Measurements from ENCODE around the gene CBR3. TPM values are rescaled to one million over a fixed set of nuclear protein-coding genes. Genes with fewer than 3 reads are reported as not detected.
"Not testable (repeated sequence)": the region's sequence is repeated elsewhere in the genome, so short reads cannot be mapped to it uniquely, and the experiment has no call there.

The CBR3 gene
- total RNA-seq, 2 experiments from 2014 or later = 14.6 to 14.9 TPM

DNA sequence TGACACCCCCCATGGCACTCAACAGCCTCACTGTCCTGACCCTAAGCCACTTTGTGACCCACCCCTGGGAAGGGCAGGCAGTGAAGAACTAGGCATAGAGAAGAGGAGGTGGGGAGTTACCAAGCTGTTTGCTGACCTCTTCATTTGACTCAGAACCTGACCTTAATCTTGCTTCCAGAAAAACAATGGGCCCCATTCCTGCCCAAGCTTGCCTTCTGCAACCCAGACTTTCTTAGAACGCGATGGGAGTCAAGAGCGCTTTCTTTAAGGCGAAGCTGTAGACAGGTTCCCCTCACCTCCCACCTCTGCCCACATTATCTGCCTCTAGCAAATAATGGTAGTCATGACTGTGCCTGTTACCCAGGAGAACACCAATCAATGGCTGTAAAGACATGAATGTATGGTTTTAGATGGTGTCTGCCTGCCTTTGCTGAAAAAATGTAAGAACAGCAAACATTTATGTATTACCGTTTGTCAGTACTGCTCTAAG lies 8.2 kb upstream of the CBR3 start:
- DNase-seq = no peak
- Mint-ChIP-seq H3K36me3 (peaks cover 5% of the 10 kb centered on the region), H3K27me3 (peaks cover 22% of the 10 kb centered on the region), H3K9me3 (no peaks in the 10 kb centered on the region), H3K4me1 (peaks cover 24% of the 10 kb centered on the region), H3K27ac (no peak overlapping the region), H3K4me3 (no peak overlapping the region)
- no peak for ATAC-seq (ENCODE audit: low read depth)
- POLR2A ChIA-PET = no interaction called here

DNA sequence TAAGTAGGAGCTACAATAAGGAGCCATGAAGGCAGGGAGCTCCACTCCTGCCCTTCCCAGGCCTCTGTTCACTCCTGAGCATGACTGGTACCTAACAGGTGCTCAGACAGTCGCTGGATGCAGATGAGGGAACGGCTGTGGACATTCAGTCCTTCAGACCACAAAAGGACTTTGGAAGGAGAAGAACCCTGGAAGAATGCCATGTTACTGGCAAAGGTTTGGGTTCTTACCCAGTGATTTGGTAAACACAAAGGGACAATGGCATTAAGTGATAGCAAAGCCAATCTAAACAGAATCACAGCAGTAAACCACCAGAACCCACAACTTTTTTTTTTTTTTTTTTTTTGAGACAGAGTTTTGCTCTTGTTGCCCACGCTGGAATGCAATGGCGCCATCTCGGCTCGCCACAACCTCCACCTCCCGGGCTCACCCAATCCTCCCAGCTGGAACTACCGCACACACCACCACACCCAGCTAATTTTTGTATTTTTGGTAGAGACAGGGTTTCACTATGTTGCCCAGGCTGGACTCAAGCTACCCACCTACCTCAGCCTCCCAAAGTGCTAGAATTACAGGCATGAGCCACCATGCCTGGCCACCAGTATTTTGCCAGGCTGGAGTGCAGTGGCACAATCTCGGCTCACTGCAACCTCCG lies 7.5 kb upstream of the CBR3 start:
- Mint-ChIP-seq H3K4me1 (peaks cover 26% of the 10 kb centered on the region), H3K4me3 (no peak overlapping the region), H3K27ac (no peak overlapping the region), H3K27me3 (peaks cover 22% of the 10 kb centered on the region), H3K9me3 (no peaks in the 10 kb centered on the region), H3K36me3 (peaks cover 9% of the 10 kb centered on the region)
- ATAC-seq (ENCODE audit: low read depth) = no peak
- no peak for DNase-seq
- POLR2A ChIA-PET = interaction anchor here (0.6 kb wide), 1 partner anchor 35 kb away, joined by 3 read pairs; no protein-coding TSS in a partner anchor

DNA sequence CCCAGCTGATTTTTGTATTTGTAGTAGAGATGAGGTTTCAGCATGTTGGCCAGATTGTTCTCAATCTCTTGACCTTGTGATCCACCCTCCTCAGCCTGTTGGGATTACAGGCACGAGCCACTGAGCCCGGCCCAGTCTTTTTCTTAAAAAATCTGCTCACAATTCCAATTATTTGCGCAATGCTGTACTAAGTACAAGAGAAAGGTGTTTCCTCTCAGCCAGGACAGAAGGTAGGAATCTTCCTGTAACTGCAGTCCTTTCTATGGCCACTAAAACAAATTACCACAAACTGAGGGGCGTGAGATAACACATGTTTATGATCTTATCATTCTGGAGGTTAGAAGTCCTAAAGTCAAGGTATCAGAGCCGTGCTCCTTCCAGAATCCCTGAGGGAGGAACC lies 6.9 kb upstream of the CBR3 start:
- DNase-seq = no peak
- Mint-ChIP-seq H3K27me3 (peaks cover 22% of the 10 kb centered on the region), H3K4me1 (peaks cover 26% of the 10 kb centered on the region), H3K4me3 (no peak overlapping the region), H3K36me3 (peaks cover 9% of the 10 kb centered on the region), H3K27ac (peak overlapping the region; percentile 14), H3K9me3 (no peaks in the 10 kb centered on the region)
- ATAC-seq (ENCODE audit: low read depth) = no peak
- POLR2A ChIA-PET = no interaction called here

- H3K4me1 Mint-ChIP-seq = peaks cover 31% of the 10 kb centered on the region
Measured at GRCh38 chr21:36129219-36129618, 5.7 kb upstream of the CBR3 start.

GRCh38 chr21:36130414-36130762 lies 4.5 kb upstream of the CBR3 start:
- POLR2A ChIA-PET = not testable (repeated sequence)
- H3K36me3 Mint-ChIP-seq = peaks cover 12% of the 10 kb centered on the region

More at GRCh38 chr21:36129219-36129618, 5.7 kb upstream of the CBR3 start:
- H3K36me3 Mint-ChIP-seq = peaks cover 9% of the 10 kb centered on the region
- POLR2A ChIA-PET = interaction anchor here (0.6 kb wide), 1 partner anchor 14 kb away, joined by 5 read pairs; no protein-coding TSS in a partner anchor
- ATAC-seq (ENCODE audit: low read depth) (no peak), DNase-seq (no peak)
- peaks cover 20% of the 10 kb centered on the region for H3K27me3 Mint-ChIP-seq
- H3K4me3 Mint-ChIP-seq = peak overlapping the region; percentile 37
- H3K9me3 Mint-ChIP-seq = no peaks in the 10 kb centered on the region
- H3K27ac Mint-ChIP-seq = peak overlapping the region; percentile 52

DNA sequence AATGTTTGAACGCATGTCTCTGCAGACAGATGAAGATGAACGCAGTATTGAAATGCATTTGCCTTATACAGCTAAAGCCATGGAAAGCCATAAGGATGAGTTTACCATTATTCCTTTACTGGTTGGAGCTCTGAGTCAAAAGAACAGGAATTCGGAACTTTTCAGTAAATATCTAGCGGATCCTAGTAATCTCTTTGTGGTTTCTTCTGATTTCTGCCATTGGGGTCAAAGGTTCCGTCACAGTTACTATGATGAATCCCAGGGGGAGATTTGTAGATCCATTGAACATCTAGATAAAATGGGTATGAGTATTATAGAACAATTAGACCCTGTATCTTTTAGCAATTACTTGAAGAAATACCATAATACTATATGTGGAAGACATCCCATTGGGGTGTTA lies 4.0 kb upstream of the CBR3 start:
- H3K9me3 Mint-ChIP-seq; H3K27ac Mint-ChIP-seq; DNase-seq; ATAC-seq (ENCODE audit: low read depth); POLR2A ChIA-PET: not testable (repeated sequence)
- Mint-ChIP-seq H3K27me3 (peaks cover 20% of the 10 kb centered on the region), H3K4me3 (peak overlapping the region; percentile 88), H3K4me1 (peaks cover 29% of the 10 kb centered on the region), H3K36me3 (peaks cover 12% of the 10 kb centered on the region)

More at GRCh38 chr21:36130414-36130762, 4.5 kb upstream of the CBR3 start:
- Mint-ChIP-seq H3K4me3 (peak overlapping the region; percentile 88), H3K27ac (peak overlapping the region; percentile 81), H3K27me3 (peaks cover 20% of the 10 kb centered on the region), H3K4me1 (peaks cover 33% of the 10 kb centered on the region)
- ATAC-seq (ENCODE audit: low read depth); DNase-seq; H3K9me3 Mint-ChIP-seq: not testable (repeated sequence)

DNA sequence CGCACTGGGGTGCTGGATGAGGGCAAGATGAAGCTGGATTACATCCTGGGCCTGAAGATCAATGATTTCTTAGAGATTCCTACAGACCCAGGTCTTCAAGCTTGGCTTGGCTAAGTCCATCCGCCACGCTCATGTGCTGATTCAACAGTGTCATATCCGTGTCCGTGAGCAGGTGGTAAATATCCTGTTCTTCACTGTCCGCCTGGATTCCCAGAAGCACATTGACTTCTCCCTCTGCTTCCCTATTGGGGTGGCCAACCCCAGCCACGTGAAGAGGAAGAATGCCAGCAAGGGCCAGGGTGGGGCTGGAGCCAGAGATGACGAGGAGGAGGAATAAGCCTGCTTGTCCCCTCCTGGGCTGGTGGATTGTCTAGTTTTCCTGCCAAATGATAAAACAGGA lies 2.2 kb upstream of the CBR3 start:
- no peak for ATAC-seq (ENCODE audit: low read depth)
- POLR2A ChIA-PET = interaction anchor here (0.7 kb wide), 1 partner anchor 199 kb away, joined by 4 read pairs; no protein-coding TSS in a partner anchor
- peaks cover 37% of the 10 kb centered on the region for H3K4me1 Mint-ChIP-seq
- DNase-seq = no peak
- H3K27ac Mint-ChIP-seq = no peak overlapping the region
- no peaks in the 10 kb centered on the region for H3K9me3 Mint-ChIP-seq
- H3K27me3 Mint-ChIP-seq = peaks cover 15% of the 10 kb centered on the region
- H3K4me3 Mint-ChIP-seq = no peak overlapping the region
- H3K36me3 Mint-ChIP-seq = peaks cover 15% of the 10 kb centered on the region

- POLR2A ChIA-PET = interaction anchor here (0.6 to 3.8 kb wide), 15 partner anchors 9 to 1200 kb away, joined by 3 to 31 read pairs (median 5); partner anchors contain the start of genes CBR1, DOP1B and MORC3
- ATAC-seq (ENCODE audit: low read depth) = peak; percentile 92
Measured at GRCh38 chr21:36135391-36136102, 668 bp downstream of the CBR3 start.

GRCh38 chr21:36139791-36140190 lies 4.9 kb downstream of the CBR3 start:
- H3K27ac Mint-ChIP-seq, POLR2A ChIA-PET: not testable (repeated sequence)

More at GRCh38 chr21:36135391-36136102, 668 bp downstream of the CBR3 start:
- DNase-seq = peak; percentile 84
- Mint-ChIP-seq H3K36me3 (peaks cover 22% of the 10 kb centered on the region), H3K9me3 (no peaks in the 10 kb centered on the region), H3K27me3 (peaks cover 2% of the 10 kb centered on the region), H3K4me3 (peak overlapping the region; percentile 94), H3K27ac (peak overlapping the region; percentile 91), H3K4me1 (peaks cover 25% of the 10 kb centered on the region)

GRCh38 chr21:36141513-36141925 lies 6.6 kb downstream of the CBR3 start:
- Mint-ChIP-seq H3K27me3 (no peaks in the 10 kb centered on the region), H3K9me3 (no peaks in the 10 kb centered on the region), H3K36me3 (peaks cover 36% of the 10 kb centered on the region), H3K4me1 (peaks cover 26% of the 10 kb centered on the region), H3K27ac (peak overlapping the region; percentile 69), H3K4me3 (peak overlapping the region; percentile 43)
- ATAC-seq (ENCODE audit: low read depth) (peak; percentile 92), DNase-seq (peak; percentile 70)
- POLR2A ChIA-PET = interaction anchor here (0.6 to 1.4 kb wide), 3 partner anchors 9 to 178 kb away, joined by 3 to 5 read pairs (median 4); partner anchors contain the start of gene MORC3

More at GRCh38 chr21:36139791-36140190, 4.9 kb downstream of the CBR3 start:
- H3K27me3 Mint-ChIP-seq; ATAC-seq (ENCODE audit: low read depth); DNase-seq; H3K4me3 Mint-ChIP-seq; H3K9me3 Mint-ChIP-seq: not testable (repeated sequence)
- H3K36me3 Mint-ChIP-seq = peaks cover 24% of the 10 kb centered on the region
- peaks cover 17% of the 10 kb centered on the region for H3K4me1 Mint-ChIP-seq

DNA sequence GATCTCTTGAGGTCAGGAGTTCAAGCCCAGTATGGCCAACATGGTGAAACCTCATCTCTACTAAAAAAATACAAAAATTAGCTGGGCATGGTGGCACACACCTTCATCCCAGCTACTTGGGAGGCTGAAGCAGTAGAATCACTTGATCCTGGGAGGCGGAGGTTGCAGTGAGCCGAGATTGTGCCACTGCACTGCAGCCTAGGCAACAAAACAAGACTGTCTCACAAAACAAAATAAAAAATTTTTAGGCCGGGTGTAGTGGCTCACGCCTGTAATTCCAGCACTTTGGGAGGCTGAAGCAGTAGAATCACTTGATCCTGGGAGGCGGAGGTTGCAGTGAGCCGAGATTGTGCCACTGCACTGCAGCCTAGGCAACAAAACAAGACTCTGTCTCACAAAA lies 9.4 kb downstream of the CBR3 start:
- POLR2A ChIA-PET = interaction anchor here (0.5 to 2.9 kb wide), 3 partner anchors 8 to 116 kb away, joined by 3 to 20 read pairs (median 5); no protein-coding TSS in a partner anchor
- H3K9me3 Mint-ChIP-seq; DNase-seq; H3K27me3 Mint-ChIP-seq; H3K4me3 Mint-ChIP-seq; ATAC-seq (ENCODE audit: low read depth): not testable (repeated sequence)
- peak overlapping the region; percentile 12 for H3K27ac Mint-ChIP-seq
- H3K36me3 Mint-ChIP-seq = peaks cover 34% of the 10 kb centered on the region
- peaks cover 27% of the 10 kb centered on the region for H3K4me1 Mint-ChIP-seq

- H3K4me1 Mint-ChIP-seq = peaks cover 35% of the 10 kb centered on the region
- no peaks in the 10 kb centered on the region for H3K27me3 Mint-ChIP-seq
- H3K36me3 Mint-ChIP-seq = peaks cover 32% of the 10 kb centered on the region
- DNase-seq = no peak
- H3K9me3 Mint-ChIP-seq = no peaks in the 10 kb centered on the region
- H3K4me3 Mint-ChIP-seq = peak overlapping the region; percentile 35
- peak; percentile 71 for ATAC-seq (ENCODE audit: low read depth)
- H3K27ac Mint-ChIP-seq = peak overlapping the region; percentile 74
- POLR2A ChIA-PET = interaction anchor here (0.6 to 2.9 kb wide), 4 partner anchors 9 to 174 kb away, joined by 3 to 20 read pairs (median 6); partner anchors contain the start of gene MORC3
Measured at GRCh38 chr21:36145259-36145658, 10.4 kb downstream of the CBR3 start.

- POLR2A ChIA-PET = interaction anchor here (1.4 to 2.1 kb wide), 2 partner anchors 8 to 26 kb away, joined by 5 to 7 read pairs; partner anchors contain the start of gene DOP1B
- no peak overlapping the region for H3K4me3 Mint-ChIP-seq
- no peak overlapping the region for H3K27ac Mint-ChIP-seq
- ATAC-seq (ENCODE audit: low read depth) = no peak
- H3K27me3 Mint-ChIP-seq = no peaks in the 10 kb centered on the region
- no peaks in the 10 kb centered on the region for H3K9me3 Mint-ChIP-seq
- DNase-seq = no peak
- peaks cover 22% of the 10 kb centered on the region for H3K36me3 Mint-ChIP-seq
- peaks cover 37% of the 10 kb centered on the region for H3K4me1 Mint-ChIP-seq
Measured at GRCh38 chr21:36147911-36148310, 13.0 kb downstream of the CBR3 start.
